ENCODE data around the gene SLC1A7. TPM values are rescaled to one million over a fixed set of nuclear protein-coding genes. Genes with fewer than 3 reads are reported as not detected.
A peak's percentile ranks its signal among the peaks of the same experiment; 100 is the strongest.

SLC1A7 gene
- total and polyA plus RNA-seq, 2 of the 13 experiments (the other 11 are each of a cell fraction or from before 2014, with no cell fraction given), result 0.04 to 2.0 TPM

DNA sequence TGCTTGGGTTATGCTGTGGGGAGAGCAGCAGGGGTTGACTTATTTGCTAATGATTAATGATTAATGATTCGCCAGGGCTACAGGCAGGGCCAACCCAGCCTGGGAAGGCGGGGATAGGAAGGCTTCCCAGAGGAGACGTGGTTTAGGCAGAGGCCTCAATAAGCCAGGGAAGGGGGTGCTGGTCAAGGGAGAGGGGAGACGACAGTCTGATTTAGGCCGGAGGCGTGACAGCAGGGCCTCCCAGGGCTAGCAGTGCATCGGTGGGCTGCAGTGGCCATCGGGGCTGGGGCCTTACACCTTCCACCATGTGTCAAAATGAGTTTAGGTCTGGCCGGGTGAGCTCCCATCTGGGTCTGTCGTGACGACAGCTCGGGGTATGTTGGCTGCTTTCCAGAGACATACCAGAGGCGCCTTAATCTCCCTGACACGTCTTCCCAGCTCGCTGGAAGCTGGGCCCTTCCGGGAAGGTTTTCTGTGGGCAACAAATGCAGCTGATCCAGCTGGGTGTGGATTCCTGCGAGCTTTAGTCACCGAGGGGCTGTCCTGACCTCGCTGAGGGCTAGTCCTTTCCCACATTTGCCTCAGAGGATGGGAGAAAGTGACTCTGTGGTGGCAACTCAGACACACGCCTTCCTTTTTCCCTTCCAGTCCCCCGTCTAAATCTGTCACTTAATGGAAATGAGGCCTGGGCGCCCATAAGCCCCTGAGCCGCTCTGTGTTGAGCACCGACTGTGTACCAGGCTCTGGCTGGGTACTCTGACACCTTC, 3.7 kb upstream of the SLC1A7 start (continued):
- peak; percentile 90 for TF ChIP-seq SALL1 (CRISPR knock-in tag; IDR thresholded peaks at IDR 0.05)
- peak; percentile 70 for TF ChIP-seq SPEN (CRISPR knock-in tag; IDR thresholded peaks at IDR 0.05; ENCODE audit: low read depth)
- TF ChIP-seq RXRA (CRISPR knock-in tag; IDR thresholded peaks at IDR 0.05), result peak; percentile 42
- TF ChIP-seq RFX1 (IDR thresholded peaks at IDR 0.05), result no peak
- peak; percentile 84 for TF ChIP-seq PHF21A (CRISPR knock-in tag; IDR thresholded peaks at IDR 0.05)
- no peak for TF ChIP-seq MED8 (CRISPR knock-in tag; IDR thresholded peaks at IDR 0.05; ENCODE audit: insufficient replicate concordance)
- peak; percentile 78; the same call in 1 of the 2 replicates for TF ChIP-seq HNRNPUL1 (IDR thresholded peaks at IDR 0.05; ENCODE audit: low read depth, low read length)
- TF ChIP-seq XRCC5 (optimal IDR thresholded peaks at IDR 0.05; ENCODE audit: low read length), result peak; percentile 13
- TF ChIP-seq ZNF138 (CRISPR knock-in tag; IDR thresholded peaks at IDR 0.05; ENCODE audit: low read depth), result peak; percentile 55; the same call in 1 of the 2 replicates
- peak; percentile 78 for TF ChIP-seq ZKSCAN8 (CRISPR knock-in tag; IDR thresholded peaks at IDR 0.05; ENCODE audit: borderline replicate concordance)
- TF ChIP-seq ZSCAN31 (CRISPR knock-in tag; IDR thresholded peaks at IDR 0.05; ENCODE audit: low read depth), result peak; percentile 82
- peak; percentile 72 for TF ChIP-seq SRSF1 (optimal IDR thresholded peaks at IDR 0.05; ENCODE audit: low read depth, low read length)
- TF ChIP-seq ZNF350 (CRISPR knock-in tag; IDR thresholded peaks at IDR 0.05; ENCODE audit: borderline replicate concordance, low read depth), result peak; percentile 83
- TF ChIP-seq MAFF (IDR thresholded peaks at IDR 0.05; ENCODE audit: low read depth, low read length), result no peak
- peak; percentile 53; the same call in 1 of the 2 replicates for TF ChIP-seq KMT2B (CRISPR knock-in tag; IDR thresholded peaks at IDR 0.05)
- no peak for TF ChIP-seq MAFG (CRISPR knock-in tag; IDR thresholded peaks at IDR 0.05)
- peak; percentile 4; the same call in 1 of the 2 replicates for TF ChIP-seq SRF (IDR thresholded peaks at IDR 0.05; ENCODE audit: low read depth, low read length)
- TF ChIP-seq FOXK1 (CRISPR knock-in tag; IDR thresholded peaks at IDR 0.05; ENCODE audit: borderline replicate concordance, low read depth), result peak; percentile 53; the same call in 1 of the 2 replicates
- TF ChIP-seq ZNF260 (CRISPR knock-in tag; IDR thresholded peaks at IDR 0.05; ENCODE audit: borderline replicate concordance, low read depth), result no peak
- TF ChIP-seq KLF11 (CRISPR knock-in tag; IDR thresholded peaks at IDR 0.05), result 0 out of 2 replicates have a peak, but pooled peaks have one; percentile 24
- TF ChIP-seq KDM4B (CRISPR knock-in tag; IDR thresholded peaks at IDR 0.05), result 0 out of 2 replicates have a peak, but pooled peaks have one; percentile 61
- TF ChIP-seq, protein P1, sequence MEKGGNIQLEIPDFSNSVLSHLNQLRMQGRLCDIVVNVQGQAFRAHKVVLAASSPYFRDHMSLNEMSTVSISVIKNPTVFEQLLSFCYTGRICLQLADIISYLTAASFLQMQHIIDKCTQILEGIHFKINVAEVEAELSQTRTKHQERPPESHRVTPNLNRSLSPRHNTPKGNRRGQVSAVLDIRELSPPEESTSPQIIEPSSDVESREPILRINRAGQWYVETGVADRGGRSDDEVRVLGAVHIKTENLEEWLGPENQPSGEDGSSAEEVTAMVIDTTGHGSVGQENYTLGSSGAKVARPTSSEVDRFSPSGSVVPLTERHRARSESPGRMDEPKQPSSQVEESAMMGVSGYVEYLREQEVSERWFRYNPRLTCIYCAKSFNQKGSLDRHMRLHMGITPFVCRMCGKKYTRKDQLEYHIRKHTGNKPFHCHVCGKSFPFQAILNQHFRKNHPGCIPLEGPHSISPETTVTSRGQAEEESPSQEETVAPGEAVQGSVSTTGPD (CRISPR knock-in tag; IDR thresholded peaks at IDR 0.05), result peak; percentile 78
- TF ChIP-seq GABPB1 (CRISPR knock-in tag; IDR thresholded peaks at IDR 0.05), result peak; percentile 60; the same call in 1 of the 2 replicates
- 0 out of 2 replicates have a peak, but pooled peaks have one; percentile 40 for TF ChIP-seq ZNF713 (CRISPR knock-in tag; IDR thresholded peaks at IDR 0.05)
- TF ChIP-seq UBTF (CRISPR knock-in tag; IDR thresholded peaks at IDR 0.05), result peak; percentile 60
- peak; percentile 53 for TF ChIP-seq RXRB (CRISPR knock-in tag; IDR thresholded peaks at IDR 0.05; ENCODE audit: borderline replicate concordance)
- TF ChIP-seq ZNF773 (CRISPR knock-in tag; IDR thresholded peaks at IDR 0.05; ENCODE audit: borderline replicate concordance), result no peak
- TF ChIP-seq MYC (CRISPR knock-in tag; IDR thresholded peaks at IDR 0.05; ENCODE audit: borderline replicate concordance), result peak; percentile 66; the same call in 1 of the 2 replicates
- no peak for TF ChIP-seq ATAD3A (CRISPR knock-in tag; IDR thresholded peaks at IDR 0.05)

Data from HepG2 (cell line).